Posterior vena cava (tissue), 2 donors: ENCODE results near the gene ANO2. TPM values are rescaled to one million over a fixed set of nuclear protein-coding genes. Genes with fewer than 3 reads are reported as not detected.
"Not testable (repeated sequence)": the region's sequence is repeated elsewhere in the genome, so short reads cannot be mapped to it uniquely, and the experiment has no call there.

Source experiments
- DNase-seq: peaks from one replicate; pipeline ENCODE4 v3.0.0-alpha.2; 2020; ENCODE audit warnings: low spot score
- intact Hi-C, 2 donors: fragments of 100-400 bp; cut with DNase I; formaldehyde crosslinking; loops; one replicate each; pipeline versions ENCODE4 v1.14.1 to v1.14.2; 2022 to 2023
- total RNA-seq, 2 donors: library from RNA; stranded (reverse); fragmentation: NEBNext Ultra II Directional; extraction: Animal tissue kit (Norgen Biotek cat#: 25700); gene quantifications; one replicate each; pipeline ENCODE4 v1.2.1, GENCODE V29; 2021
- donor health status: DM: yes; HTN: yes; CAD: no.
- donor health status: DM: yes; HTN: yes; CAD: no.

Gene ANO2
- total RNA-seq, 2 donors from 2014 or later, result 9.2 to 16.4 TPM

DNA sequence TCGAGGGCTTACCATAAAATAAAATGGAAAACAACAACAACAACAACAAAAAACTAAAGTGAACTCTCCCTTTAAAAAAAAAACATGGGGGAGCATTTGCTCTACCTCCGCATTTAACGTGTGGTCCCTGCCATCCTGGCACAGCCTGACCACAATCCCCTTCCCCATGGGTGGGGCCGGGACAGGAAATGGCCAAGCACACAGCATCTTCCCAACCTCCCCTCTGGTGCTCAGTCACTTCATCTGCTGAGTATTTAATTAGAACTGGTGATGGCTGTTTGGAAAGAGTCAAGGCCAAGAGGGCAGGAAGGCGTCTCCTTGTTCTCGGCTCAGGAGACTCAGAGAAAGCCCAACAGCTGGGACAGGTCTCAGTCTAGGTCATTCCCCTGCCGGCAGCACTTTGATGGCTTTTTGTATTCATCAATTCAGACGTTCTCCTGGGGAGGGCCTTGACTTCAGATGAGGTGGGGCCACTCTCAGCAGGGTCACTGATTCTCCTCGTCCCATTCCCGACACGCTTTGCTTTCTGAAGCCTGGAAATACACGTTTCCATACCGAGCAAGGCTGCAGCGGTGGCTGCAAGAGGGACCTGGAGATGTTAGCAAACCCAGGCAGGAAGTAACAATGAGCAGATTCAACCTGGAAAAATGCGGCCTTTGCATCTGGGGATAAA is 44.4 kb downstream of the ANO2 start:
- no peak for DNase-seq
- intact Hi-C loops, result no loop called here

DNA sequence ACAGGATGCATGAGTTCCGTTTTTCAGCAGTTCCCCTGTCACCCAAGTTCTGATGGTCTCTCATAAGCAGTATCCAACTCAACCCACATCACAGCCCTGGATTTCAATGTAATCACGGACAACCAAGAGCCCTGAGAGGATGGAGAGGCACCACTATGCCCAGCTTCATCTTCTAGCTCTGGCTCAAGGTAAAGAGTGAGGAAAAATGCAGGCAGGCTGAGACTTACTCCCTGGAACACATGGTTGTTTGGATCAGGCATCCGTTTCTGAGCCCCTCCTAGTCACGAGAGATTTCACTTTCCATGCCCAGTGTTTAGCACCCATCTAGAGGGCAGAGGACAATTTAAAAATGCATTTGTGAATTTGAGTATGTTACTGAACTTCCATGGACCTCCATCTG is 45.0 kb downstream of the ANO2 start:
- DNase-seq, result no peak
- intact Hi-C loops, result no loop called here

DNA sequence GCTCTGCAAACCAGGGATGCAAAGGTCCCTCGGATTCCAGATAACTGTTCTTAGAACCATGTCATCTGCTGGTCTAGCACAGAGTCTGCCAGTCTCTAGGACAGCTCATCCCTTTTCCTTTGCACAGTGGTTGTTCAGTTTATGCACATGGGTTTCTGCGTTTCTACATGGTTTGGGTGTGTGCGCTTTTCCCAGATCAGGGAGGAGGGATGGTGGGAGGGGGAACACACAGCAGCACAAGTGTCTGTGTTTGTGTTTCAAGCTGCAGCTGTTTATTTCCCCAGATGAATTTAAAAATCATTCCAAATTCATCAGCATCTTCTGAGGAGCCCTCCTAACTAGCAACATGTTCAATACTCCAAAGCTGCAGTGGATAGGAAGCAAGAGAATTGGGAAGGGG is 45.4 kb downstream of the ANO2 start:
- DNase-seq, result no peak
- intact Hi-C loops, result no loop called here

DNA sequence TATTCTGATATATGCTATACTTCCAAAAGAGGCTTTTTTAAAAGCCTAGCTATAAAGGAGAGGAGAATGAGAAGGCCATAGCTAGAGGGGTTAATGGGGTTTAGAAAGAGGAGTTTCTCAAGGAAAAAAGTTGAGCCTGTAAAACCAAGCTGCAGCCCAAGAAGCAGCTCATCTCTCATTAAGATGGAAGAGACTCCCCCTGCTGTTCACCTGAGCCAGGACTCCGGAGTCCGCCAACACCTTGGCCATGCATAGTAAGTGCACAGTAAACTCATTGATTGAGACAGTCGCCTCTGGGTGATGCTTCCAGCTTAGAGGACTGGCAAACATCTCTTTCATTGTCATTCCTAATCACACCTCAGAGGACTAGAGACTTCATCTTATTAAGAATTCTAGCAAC is 46.2 kb downstream of the ANO2 start:
- DNase-seq, result no peak
- intact Hi-C loops, result no loop called here

DNA sequence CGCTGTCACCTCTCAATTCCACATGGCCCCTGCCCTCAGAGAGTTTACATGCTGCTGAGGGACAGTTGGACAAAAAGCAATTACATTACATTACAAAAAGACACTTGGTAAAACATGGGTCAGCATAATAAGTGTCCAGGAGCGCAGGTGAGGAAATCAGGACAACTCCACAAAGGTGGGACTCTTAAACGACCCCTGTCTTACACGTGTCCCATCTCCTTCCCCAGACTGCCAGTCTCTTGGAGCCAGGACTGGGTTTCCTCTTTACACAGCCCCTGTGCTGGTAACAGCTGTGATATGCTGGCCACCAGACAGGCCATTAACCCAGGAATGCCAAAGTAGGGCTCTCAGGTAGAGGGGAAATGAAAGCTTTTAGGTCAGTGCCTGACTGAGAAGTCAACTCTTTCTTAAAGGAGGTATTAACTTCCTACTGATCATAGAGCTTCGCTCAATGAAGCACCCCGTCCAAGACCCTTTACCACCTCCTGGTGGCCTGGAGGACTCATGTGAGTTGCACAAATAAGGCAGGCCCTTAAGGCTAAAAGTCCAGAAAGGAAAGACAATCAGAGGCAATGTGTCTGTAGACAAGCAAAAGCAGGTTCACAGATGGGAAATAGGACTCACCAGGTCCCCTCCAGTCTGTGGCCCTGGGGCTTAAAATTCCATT is 55.5 kb downstream of the ANO2 start:
- DNase-seq, result no peak
- intact Hi-C loops, result no loop called here

DNA sequence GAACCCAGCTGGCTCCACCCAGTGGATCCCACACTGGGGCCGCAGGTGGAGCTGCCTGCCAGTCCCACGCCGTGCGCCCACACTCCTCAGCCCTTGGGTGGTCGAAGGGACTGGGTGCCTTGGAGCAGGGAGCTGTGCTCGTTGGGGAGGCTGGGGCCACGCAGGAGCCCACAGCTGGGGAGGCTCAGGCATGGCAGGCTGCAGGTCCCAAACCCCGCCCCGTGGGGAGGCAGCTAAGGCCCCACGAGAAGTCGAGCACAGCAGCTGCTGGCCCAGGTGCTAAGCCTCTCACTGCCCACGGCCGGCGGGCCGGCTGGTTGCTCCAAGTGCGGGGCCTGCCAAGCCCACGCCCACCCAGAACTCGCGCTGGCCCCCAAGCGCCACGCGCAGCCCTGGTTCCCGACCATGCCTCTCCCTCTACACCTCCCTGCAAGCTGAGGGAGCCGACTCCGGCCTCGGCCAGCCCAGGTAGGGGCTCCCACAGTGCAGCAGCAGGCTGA is 56.2 kb downstream of the ANO2 start:
- intact Hi-C loops, result no loop called here
- DNase-seq, result no peak

DNA sequence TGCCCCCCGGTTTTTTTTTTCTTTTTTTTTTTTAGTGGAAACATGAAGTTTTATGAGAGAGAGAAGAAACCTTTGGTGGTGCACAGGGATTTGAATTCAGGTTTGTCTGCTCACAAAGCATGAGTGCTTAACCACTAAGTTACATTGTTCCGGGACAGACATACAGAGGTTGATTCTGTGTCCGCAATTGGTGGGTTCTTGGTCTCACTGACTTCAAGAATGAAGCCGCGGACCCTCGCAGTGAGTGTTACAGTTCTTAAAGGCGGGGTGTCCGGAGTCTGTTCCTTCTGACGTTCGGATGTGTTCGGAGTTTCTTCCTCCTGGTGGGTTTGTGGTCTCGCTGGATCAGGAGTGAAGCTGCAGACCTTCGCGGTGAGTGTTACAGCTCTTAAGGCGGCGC is 57.2 kb downstream of the ANO2 start:
- DNase-seq, intact Hi-C loops: not testable (repeated sequence)

DNA sequence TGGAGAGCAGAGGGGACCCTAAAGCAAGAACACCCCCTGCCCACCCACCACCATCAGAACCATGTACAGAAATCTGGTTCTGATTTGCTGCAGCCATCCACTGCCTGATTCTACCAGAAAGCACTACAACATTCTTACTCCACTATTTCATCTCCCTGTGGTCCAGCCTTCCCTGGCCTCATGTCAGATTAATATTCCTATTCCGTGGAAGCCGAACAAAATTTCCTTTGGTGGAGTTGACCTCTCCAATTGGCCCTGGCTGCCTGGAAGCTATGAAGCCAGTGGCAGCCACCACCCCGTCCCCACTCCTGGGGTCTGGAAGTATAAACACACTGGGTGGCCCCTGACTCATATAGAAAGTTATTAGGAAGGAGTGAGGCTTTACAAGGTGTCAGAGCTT is 60.2 kb downstream of the ANO2 start:
- DNase-seq, result no peak
- intact Hi-C loops, result no loop called here

DNA sequence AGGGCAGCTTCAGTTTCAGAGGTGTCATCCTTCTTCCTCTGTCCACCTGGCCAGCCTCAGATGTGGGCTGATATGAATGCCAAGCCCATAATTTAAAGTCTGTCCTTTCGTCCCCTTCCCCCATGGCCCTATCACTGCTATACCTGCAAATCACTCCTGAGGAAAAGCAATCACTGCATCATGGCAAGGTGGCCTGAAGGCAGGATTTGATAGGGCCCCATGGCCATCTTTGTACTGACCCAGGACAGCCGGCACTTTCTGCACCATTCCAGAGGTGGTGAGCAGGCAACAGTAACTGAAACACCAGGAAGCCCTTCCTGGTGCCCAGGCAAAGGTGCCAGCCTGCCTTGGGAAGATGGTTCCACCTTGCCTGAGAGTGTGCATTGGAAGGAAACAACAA is 60.8 kb downstream of the ANO2 start:
- DNase-seq, result no peak
- intact Hi-C loops, result no loop called here

DNA sequence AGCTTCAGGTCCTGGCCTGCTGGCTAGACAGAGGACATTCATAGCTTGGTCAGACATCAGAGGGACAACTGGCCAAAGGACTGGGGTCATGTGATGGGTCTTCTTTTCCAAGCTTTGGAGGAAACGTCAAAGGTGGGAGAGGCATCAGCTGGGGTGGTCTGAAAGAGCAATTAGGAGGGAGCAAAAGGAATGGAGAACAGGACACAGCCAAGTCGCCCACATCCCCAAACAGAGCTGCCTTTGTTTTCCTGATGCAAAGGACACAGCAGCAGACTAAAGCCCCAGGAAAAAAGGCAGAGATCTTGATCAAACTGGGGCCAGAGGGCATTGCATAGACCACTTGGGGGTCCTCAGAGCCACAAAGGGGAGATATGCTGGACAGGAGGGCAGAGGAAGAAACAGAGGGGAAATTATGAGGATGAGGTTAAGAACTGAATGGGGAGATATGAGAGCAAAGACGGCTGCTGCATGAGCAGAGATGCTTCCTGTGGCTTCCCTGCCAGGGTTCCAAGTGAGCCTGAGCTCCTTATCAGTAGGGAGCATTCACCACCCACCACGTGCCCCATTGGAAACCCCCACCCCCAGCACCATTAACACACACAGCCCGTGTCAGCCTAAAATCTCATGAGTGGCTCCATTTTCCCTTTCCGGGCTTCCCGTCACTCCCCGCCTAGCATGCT is 62.4 kb downstream of the ANO2 start:
- no peak for DNase-seq
- intact Hi-C loops, result no loop called here

DNA sequence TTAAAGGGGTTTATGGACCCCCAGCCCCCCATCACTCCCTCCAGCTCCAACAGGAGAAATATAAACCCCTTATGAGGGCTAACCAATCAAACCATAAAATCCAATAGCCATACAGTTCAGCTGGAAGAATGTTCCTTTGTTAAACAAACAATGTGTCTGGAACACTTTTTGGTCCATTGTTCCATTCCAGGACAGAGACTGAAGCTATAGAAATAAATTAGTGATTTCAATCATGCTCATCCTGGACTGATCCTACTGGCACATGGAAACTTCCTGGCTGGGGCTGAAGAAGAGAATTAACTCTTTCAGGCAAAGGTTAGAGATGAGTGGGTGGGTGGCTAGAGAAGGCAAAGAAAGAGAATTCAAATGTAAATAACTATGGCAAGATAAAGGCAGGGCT is 63.4 kb downstream of the ANO2 start:
- no peak for DNase-seq
- intact Hi-C loops, result no loop called here

DNA sequence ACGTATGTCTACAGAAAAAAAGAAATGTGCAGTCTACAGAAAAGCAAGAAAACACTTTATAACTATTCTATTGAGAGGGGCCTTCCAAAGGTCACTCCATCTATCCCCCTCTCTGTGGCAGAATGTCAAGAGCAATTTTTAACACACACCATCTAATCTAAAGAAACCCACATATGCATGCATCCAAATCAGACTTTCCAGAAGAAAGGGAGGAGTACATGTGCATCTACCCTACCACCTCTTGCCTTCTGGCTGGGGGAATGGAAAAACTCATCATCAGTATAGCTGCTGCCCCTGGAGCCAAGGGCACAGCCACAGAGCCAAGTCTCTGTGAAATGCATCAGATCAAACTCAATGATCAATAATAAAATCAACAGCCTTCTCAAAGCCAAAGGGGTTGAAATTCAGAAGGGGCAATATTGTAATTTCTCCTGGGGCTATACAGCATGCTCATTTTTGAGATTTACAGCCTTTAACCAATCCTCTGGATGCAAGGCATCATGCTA is 63.9 kb downstream of the ANO2 start:
- intact Hi-C loops, result no loop called here
- no peak for DNase-seq

DNA sequence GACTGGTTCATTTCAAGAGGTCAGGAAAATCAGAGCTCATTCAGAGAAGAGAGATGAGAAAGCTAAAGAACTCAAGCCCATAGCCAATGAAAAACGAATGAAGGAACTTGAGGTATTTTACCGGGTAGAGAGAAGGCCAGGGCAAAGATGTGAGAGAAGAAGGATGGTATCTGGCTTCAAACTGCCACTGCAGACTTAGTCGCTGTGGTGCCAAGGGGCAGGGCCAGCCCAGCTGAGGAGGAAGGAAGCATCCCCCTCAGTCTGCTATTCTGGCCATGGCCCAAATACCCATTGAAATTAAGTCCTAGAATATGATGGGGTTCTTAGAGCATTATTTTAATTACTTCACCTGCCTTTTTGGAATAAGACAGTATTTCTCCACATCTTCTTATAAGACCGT is 69.2 kb downstream of the ANO2 start:
- intact Hi-C loops, result no loop called here
- no peak for DNase-seq

DNA sequence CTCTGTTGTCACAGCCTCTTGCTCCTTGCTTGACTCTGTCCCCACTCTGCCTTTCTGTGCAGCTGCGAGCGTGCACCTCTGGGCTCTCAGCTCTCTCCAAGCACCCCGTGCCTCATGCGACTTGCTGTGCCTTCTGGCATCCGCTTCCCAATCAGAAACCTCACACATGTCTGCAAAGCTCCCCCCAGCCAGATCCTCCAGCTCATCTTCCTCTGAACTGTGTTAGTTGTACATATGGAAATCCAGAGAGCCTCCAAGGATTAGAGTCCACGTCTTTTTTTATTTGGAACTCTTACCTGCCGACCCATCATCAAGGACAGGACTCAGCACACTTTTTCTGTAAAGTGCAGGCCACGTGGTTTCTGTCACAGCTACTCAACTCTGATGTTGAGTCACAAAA is 70.5 kb downstream of the ANO2 start:
- no peak for DNase-seq
- intact Hi-C loops, result loop anchor here in 1 of 2 donors (5.0 kb wide), 1 partner anchor 398 kb away; no protein-coding TSS in a partner anchor

DNA sequence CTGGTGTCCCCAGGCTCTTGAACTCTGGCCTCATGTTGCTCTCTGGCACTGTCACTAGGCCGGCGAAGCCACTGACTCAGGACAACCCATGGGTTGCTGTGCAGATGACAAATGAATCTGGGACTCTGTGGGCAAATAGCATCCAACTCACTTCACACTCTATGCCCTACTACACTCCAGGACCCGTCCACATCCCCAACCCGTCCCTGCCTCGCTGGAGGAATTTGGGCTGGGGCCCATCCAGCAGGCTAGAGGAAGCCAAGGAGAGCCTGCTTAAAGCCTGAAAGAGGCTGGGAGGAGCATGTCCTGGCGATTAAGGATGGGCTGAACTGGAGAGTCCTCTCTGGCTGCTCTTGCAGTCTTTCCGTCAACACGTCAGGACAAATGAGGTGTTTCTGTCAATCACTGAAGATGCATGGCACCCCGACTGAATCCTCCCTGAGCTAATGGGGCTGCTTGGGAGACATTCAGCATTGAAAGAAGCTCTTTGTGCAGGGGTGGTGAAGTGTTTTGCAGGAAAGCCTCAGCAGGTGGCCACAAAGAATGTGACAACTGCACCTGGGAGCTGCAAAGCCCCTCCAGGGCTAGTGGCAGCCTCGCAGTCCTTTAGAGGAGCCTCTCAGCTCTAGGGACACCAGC is 71.7 kb downstream of the ANO2 start:
- intact Hi-C loops, result loop anchor here in 1 of 2 donors (5.0 kb wide), 1 partner anchor 399 kb away; no protein-coding TSS in a partner anchor
- DNase-seq, result no peak

DNA sequence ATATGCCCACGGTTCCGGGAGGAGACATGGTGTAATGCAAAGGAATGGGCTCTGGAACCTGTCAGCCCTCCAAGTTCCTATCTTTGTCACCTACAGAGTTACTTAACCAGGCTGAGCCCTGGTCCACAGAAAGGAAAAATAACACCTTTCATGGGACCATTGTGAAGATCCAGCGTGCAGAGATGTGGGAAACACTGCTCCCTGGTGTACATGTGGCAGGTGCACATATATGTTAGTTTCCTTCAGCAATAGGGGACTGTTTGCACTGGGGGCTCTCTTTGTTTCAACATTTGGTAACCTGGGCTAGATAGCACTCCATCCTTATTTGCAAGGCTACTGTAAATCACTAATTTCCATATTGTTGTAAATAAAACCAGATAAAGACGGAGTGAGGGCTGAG is 72.3 kb downstream of the ANO2 start:
- intact Hi-C loops, result loop anchor here in 1 of 2 donors (5.0 kb wide), 1 partner anchor 400 kb away; no protein-coding TSS in a partner anchor
- no peak for DNase-seq

DNA sequence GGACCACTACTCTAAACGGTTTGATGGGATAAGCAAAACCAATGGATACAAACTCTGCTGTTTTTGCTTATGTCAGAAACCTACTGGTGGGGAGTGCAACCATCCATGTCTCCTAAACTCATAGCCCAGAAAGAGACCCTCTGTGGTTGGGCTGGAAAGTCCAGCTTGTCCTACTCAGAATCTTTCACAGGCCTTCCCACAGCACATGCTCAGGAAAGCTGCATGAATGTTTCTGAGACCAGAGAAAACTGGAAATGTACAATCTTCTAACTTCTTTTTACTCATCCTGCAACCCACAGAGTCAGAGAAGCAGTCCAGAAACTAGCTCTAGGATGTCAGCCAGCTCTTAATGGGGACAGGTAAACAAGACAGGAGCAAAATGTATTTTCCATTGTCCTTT is 73.3 kb downstream of the ANO2 start:
- DNase-seq, result no peak
- intact Hi-C loops, result loop anchor here in 1 of 2 donors (5.0 kb wide), 1 partner anchor 401 kb away; no protein-coding TSS in a partner anchor

DNA sequence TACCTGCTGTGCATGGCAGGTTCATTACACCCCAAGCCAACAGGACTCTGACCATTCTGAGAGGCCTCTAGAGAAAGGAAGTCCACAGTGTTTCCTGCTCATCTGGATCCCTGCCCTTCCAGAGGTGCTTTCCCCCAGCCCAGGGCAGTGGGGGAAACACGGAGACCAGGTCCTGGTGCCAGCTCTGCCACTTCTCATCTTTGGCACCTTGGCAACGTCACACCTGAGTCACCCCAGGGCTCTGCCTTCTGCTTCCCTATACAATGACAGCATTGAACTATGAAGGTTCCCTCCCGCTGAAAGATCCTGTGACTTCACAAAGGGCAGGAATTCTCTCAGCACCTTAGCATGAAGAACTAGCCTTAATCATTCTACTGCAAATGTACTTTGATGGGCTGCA is 74.9 kb downstream of the ANO2 start:
- intact Hi-C loops, result loop anchor here in 1 of 2 donors (5.0 kb wide), 1 partner anchor 402 kb away; no protein-coding TSS in a partner anchor
- no peak for DNase-seq

DNA sequence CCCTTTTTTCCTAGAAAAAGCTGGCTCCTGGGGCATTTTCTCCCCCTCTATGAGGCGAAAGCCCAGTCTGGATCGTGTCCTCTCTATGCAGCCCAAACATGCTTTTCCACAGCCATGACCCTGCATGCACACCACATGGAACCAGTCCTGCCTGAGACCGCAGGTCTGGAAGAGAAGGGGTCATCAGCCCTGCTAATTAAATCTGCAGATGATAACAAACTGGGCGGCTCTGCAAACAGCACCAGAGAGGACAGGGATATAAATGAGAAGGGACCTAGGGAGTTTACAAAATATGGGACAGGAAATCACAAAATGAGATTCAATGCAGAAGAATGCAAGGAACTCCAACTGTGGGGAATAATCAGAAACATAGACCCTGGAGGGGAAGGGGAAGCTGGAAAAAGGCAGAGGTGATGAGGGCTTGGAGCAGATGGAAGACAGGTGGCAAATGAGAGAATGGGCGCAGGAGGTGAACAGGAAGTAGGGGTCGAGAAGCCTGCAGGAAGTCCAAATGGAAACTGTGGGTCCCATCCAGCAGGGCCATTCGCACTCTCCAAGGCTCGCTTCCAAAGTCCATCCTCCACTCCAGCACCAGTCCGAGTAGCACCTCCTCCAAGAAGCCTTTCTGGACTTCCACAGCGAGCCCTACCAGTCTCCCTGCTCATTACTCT is 76.3 kb downstream of the ANO2 start:
- intact Hi-C loops, result no loop called here
- no peak for DNase-seq
